A549 treated with GW870086 at 1 μM for 4 hours (cell line): ENCODE data around the gene UBQLN3. TPM values are rescaled to one million over a fixed set of nuclear protein-coding genes. Genes with fewer than 3 reads are reported as not detected.

Source experiments
- total RNA-seq: library from RNA; stranded (reverse); fragments of 200-300 nt; extraction: Qiagen RNA extraction; gene quantifications from 5 replicates; pipeline ENCODE4 v1.2.3, GENCODE V29; 2022; ENCODE audit warnings: low read depth

UBQLN3 gene
- total RNA-seq: not detected in 5 replicates

GRCh38 chr11:5509803-5510202 lies at the start of gene UBQLN3:
UBQLN3 (minus strand) TSS chr11:5509957; CDS start chr11:5509558, 399 bp downstream.

GRCh38 chr11:5548440-5548839 lies 38.7 kb upstream of the UBQLN3 start, which contains the start of gene OR52H1:
OR52H1 (minus strand) TSS chr11:5548540; CDS start chr11:5545505, 3,035 bp downstream.

GRCh38 chr11:5516599-5516998 lies 6.8 kb upstream of the UBQLN3 start, which contains the start of gene UBQLNL:
UBQLNL (minus strand) TSS chr11:5516699; CDS start chr11:5516441, 258 bp downstream.

GRCh38 chr11:5488385-5488784 lies 21.4 kb downstream of the UBQLN3 start, which contains the start of gene OR52D1:
OR52D1 (plus strand) TSS chr11:5488685; CDS start chr11:5488707, 22 bp downstream.

Other genes starting within 250 kb of the UBQLN3 start
- gene HBE1, start 240.0 kb downstream of the UBQLN3 start, total RNA-seq: 0.38 TPM in 1 of 5 replicates, not detected in the others
- gene OR51B4, start 208.0 kb downstream of the UBQLN3 start, total RNA-seq: not detected in 5 replicates
- not detected in 5 replicates for gene OR51B2, start 185.7 kb downstream of the UBQLN3 start, total RNA-seq
- 0.10 TPM in 2 of 5 replicates, not detected in the others for gene OR51B5, start 166.4 kb downstream of the UBQLN3 start, total RNA-seq
- not detected in 5 replicates for gene OR51B6, start 158.4 kb downstream of the UBQLN3 start, total RNA-seq
- not detected in 5 replicates for gene OR51M1, start 126.1 kb downstream of the UBQLN3 start, total RNA-seq
- gene OR51Q1, start 87.8 kb downstream of the UBQLN3 start, total RNA-seq: not detected in 5 replicates
- not detected in 5 replicates for gene OR51I1, start 68.4 kb downstream of the UBQLN3 start, total RNA-seq
- not detected in 5 replicates for gene OR51I2, start 60.6 kb downstream of the UBQLN3 start, total RNA-seq
- gene OR52D1, start 21.3 kb downstream of the UBQLN3 start, total RNA-seq: not detected in 5 replicates
- gene UBQLNL, start 6.7 kb upstream of the UBQLN3 start, total RNA-seq: not detected in 5 replicates
- not detected in 5 replicates for gene OR52H1, start 38.6 kb upstream of the UBQLN3 start, total RNA-seq
- not detected in 5 replicates for gene OR52B6, start 70.9 kb upstream of the UBQLN3 start, total RNA-seq
- gene TRIM6, start 86.7 kb upstream of the UBQLN3 start, total RNA-seq: 8.9 to 12.0 TPM (median 10.2 TPM) in 5 replicates
- 2.6 to 4.0 TPM (median 3.6 TPM) in 5 replicates for gene TRIM34, start 115.0 kb upstream of the UBQLN3 start, total RNA-seq
- 10.2 to 10.9 TPM (median 10.8 TPM) in 5 replicates for gene TRIM5, start 175.1 kb upstream of the UBQLN3 start, total RNA-seq
- gene TRIM22, start 179.8 kb upstream of the UBQLN3 start, total RNA-seq: 0.58 to 2.2 TPM (median 0.89 TPM) in 5 replicates
- gene OR56B1, start 226.5 kb upstream of the UBQLN3 start, total RNA-seq: not detected in 5 replicates
- gene OR52N4, start 244.3 kb upstream of the UBQLN3 start, total RNA-seq: not detected in 5 replicates